Measurements from ENCODE around the gene SLC13A1.

Gene SLC13A1

GRCh38 chr7:123154231-123154860 lies 45.4 kb downstream of the SLC13A1 start:
- Histone ChIP-seq H3K14ac (ENCODE audit: low read length in 2 of 2) (no peak overlapping the region), H3K4me3 (ENCODE audit: insufficient read depth in 1 of 2, low read depth in 1 of 2, low read length in 2 of 2) (no peak overlapping the region), H3K9ac (ENCODE audit: low read length) (no peak overlapping the region), H3K36me3 (ENCODE audit: control insufficient read depth in 1 of 2, insufficient read depth in 2 of 2, low read depth in 1 of 2, low read length in 2 of 2) (no peaks in the 10 kb centered on the region), H2AFZ (ENCODE audit: low read depth, low read length) (no peak overlapping the region), H2BK15ac (ENCODE audit: low read depth, poor library complexity, severe bottlenecking) (no peak overlapping the region), H2BK5ac (ENCODE audit: low read depth, low read length, poor library complexity, severe bottlenecking) (no peak overlapping the region), H3K9me3 (ENCODE audit: control insufficient read depth, low read length) (no peaks in the 10 kb centered on the region), H3K23ac (ENCODE audit: low read length in 2 of 2) (no peak overlapping the region), H2BK12ac (ENCODE audit: low read length in 2 of 2) (no peak overlapping the region), H4K91ac (ENCODE audit: low read length) (no peak overlapping the region), H3K4ac (ENCODE audit: low read depth in 1 of 2, low read length in 2 of 2) (no peak overlapping the region), H3K27ac (ENCODE audit: low read length, poor library complexity, severe bottlenecking) (no peak overlapping the region), H3K27me3 (ENCODE audit: control insufficient read depth in 1 of 2, insufficient read depth in 1 of 2, low read length in 2 of 2) (no peaks in the 10 kb centered on the region), H3K18ac (ENCODE audit: low read depth in 1 of 2, low read length in 2 of 2) (no peak overlapping the region), H3K4me1 (ENCODE audit: control insufficient read depth, insufficient read depth, low read depth, low read length) (no peaks in the 10 kb centered on the region), H2BK120ac (ENCODE audit: low read depth, low read length) (no peak overlapping the region), H3K4me2 (ENCODE audit: low read length, poor library complexity, severe bottlenecking) (no peak overlapping the region), H3K79me1 (replicated peaks; ENCODE audit: low read length, poor library complexity, severe bottlenecking) (no peaks in the 10 kb centered on the region), H2AK5ac (ENCODE audit: low read length, severe bottlenecking) (no peak overlapping the region), H4K8ac (ENCODE audit: low read length) (no peak overlapping the region)
- peak; percentile 88 for DNase-seq
- WGBS: 23% methylated on average over 3 of the region's 3 CpGs

- Histone ChIP-seq H2BK120ac (ENCODE audit: low read depth, low read length) (no peak overlapping the region), H2AFZ (ENCODE audit: low read depth, low read length) (no peak overlapping the region), H3K23ac (ENCODE audit: low read length in 2 of 2) (no peak overlapping the region), H3K4me2 (ENCODE audit: low read length, poor library complexity, severe bottlenecking) (no peak overlapping the region), H3K4ac (ENCODE audit: low read depth in 1 of 2, low read length in 2 of 2) (no peak overlapping the region), H2BK5ac (ENCODE audit: low read depth, low read length, poor library complexity, severe bottlenecking) (no peak overlapping the region), H3K9me3 (ENCODE audit: control insufficient read depth, low read length) (no peaks in the 10 kb centered on the region), H2BK15ac (ENCODE audit: low read depth, poor library complexity, severe bottlenecking) (no peak overlapping the region), H3K36me3 (ENCODE audit: control insufficient read depth in 1 of 2, insufficient read depth in 2 of 2, low read depth in 1 of 2, low read length in 2 of 2) (no peaks in the 10 kb centered on the region), H3K14ac (ENCODE audit: low read length in 2 of 2) (no peak overlapping the region), H3K27me3 (ENCODE audit: control insufficient read depth in 1 of 2, insufficient read depth in 1 of 2, low read length in 2 of 2) (no peaks in the 10 kb centered on the region), H3K4me1 (ENCODE audit: control insufficient read depth, insufficient read depth, low read depth, low read length) (no peaks in the 10 kb centered on the region), H2BK12ac (ENCODE audit: low read length in 2 of 2) (no peak overlapping the region), H4K91ac (ENCODE audit: low read length) (no peak overlapping the region), H3K4me3 (ENCODE audit: insufficient read depth in 1 of 2, low read depth in 1 of 2, low read length in 2 of 2) (no peak overlapping the region), H3K27ac (ENCODE audit: low read length, poor library complexity, severe bottlenecking) (no peak overlapping the region), H3K9ac (ENCODE audit: low read length) (no peak overlapping the region), H4K8ac (ENCODE audit: low read length) (no peak overlapping the region), H3K79me1 (replicated peaks; ENCODE audit: low read length, poor library complexity, severe bottlenecking) (no peaks in the 10 kb centered on the region), H2AK5ac (ENCODE audit: low read length, severe bottlenecking) (no peak overlapping the region), H3K18ac (ENCODE audit: low read depth in 1 of 2, low read length in 2 of 2) (no peak overlapping the region)
- 66% methylated on average over 2 of the region's 3 CpGs for WGBS
- DNase-seq: peak; percentile 0
Measured at GRCh38 chr7:123151443-123151842, 48.3 kb downstream of the SLC13A1 start.

DNA sequence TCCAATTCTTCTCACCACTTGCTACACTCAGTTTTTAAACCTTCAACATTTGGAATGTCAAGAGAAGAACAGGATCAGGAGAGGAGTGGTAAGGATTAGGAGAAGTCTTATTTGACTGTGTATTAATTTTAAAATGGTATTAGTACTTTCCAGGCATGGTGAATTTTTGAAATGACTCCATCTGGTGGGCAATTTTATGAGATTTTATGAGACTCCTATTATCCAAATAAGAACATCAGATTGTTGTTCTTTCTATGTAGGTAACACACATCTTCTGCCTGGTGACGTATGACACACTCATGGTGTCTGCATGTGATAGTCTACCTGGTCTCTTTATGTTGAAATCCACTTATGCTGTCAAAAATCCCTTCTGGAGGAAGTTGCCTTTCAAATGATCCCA lies 51.0 kb downstream of the SLC13A1 start:
- Histone ChIP-seq H2BK5ac (ENCODE audit: low read depth, low read length, poor library complexity, severe bottlenecking) (no peak overlapping the region), H4K8ac (ENCODE audit: low read length) (no peak overlapping the region), H3K14ac (ENCODE audit: low read length in 2 of 2) (no peak overlapping the region), H3K9me3 (ENCODE audit: control insufficient read depth, low read length) (no peaks in the 10 kb centered on the region), H3K4ac (ENCODE audit: low read depth in 1 of 2, low read length in 2 of 2) (no peak overlapping the region), H3K18ac (ENCODE audit: low read depth in 1 of 2, low read length in 2 of 2) (no peak overlapping the region), H3K79me1 (replicated peaks; ENCODE audit: low read length, poor library complexity, severe bottlenecking) (no peaks in the 10 kb centered on the region), H2BK15ac (ENCODE audit: low read depth, poor library complexity, severe bottlenecking) (no peak overlapping the region), H2BK120ac (ENCODE audit: low read depth, low read length) (no peak overlapping the region), H3K27me3 (ENCODE audit: control insufficient read depth in 1 of 2, insufficient read depth in 1 of 2, low read length in 2 of 2) (no peaks in the 10 kb centered on the region), H3K4me3 (ENCODE audit: insufficient read depth in 1 of 2, low read depth in 1 of 2, low read length in 2 of 2) (no peak overlapping the region), H3K36me3 (ENCODE audit: control insufficient read depth in 1 of 2, insufficient read depth in 2 of 2, low read depth in 1 of 2, low read length in 2 of 2) (no peaks in the 10 kb centered on the region), H3K9ac (ENCODE audit: low read length) (no peak overlapping the region), H3K27ac (ENCODE audit: low read length, poor library complexity, severe bottlenecking) (no peak overlapping the region), H3K4me2 (ENCODE audit: low read length, poor library complexity, severe bottlenecking) (no peak overlapping the region), H2BK12ac (ENCODE audit: low read length in 2 of 2) (no peak overlapping the region), H2AFZ (ENCODE audit: low read depth, low read length) (no peak overlapping the region), H3K4me1 (ENCODE audit: control insufficient read depth, insufficient read depth, low read depth, low read length) (no peaks in the 10 kb centered on the region), H4K91ac (ENCODE audit: low read length) (no peak overlapping the region), H3K23ac (ENCODE audit: low read length in 2 of 2) (no peak overlapping the region), H2AK5ac (ENCODE audit: low read length, severe bottlenecking) (no peak overlapping the region)
- DNase-seq: no peak
- 83% methylated on average over 1 of the region's 1 CpG for WGBS

- Histone ChIP-seq H3K4me2 (ENCODE audit: low read length, poor library complexity, severe bottlenecking) (no peak overlapping the region), H4K91ac (ENCODE audit: low read length) (no peak overlapping the region), H3K14ac (ENCODE audit: low read length in 2 of 2) (no peak overlapping the region), H2BK5ac (ENCODE audit: low read depth, low read length, poor library complexity, severe bottlenecking) (no peak overlapping the region), H3K9ac (ENCODE audit: low read length) (no peak overlapping the region), H3K4me1 (ENCODE audit: control insufficient read depth, insufficient read depth, low read depth, low read length) (peaks cover 2% of the 10 kb centered on the region), H3K9me3 (ENCODE audit: control insufficient read depth, low read length) (peaks cover 4% of the 10 kb centered on the region), H2AK5ac (ENCODE audit: low read length, severe bottlenecking) (no peak overlapping the region), H3K79me1 (replicated peaks; ENCODE audit: low read length, poor library complexity, severe bottlenecking) (no peaks in the 10 kb centered on the region), H2AFZ (ENCODE audit: low read depth, low read length) (no peak overlapping the region), H3K27me3 (ENCODE audit: control insufficient read depth in 1 of 2, insufficient read depth in 1 of 2, low read length in 2 of 2) (no peaks in the 10 kb centered on the region), H2BK120ac (ENCODE audit: low read depth, low read length) (no peak overlapping the region), H3K18ac (ENCODE audit: low read depth in 1 of 2, low read length in 2 of 2) (no peak overlapping the region), H4K8ac (ENCODE audit: low read length) (no peak overlapping the region), H2BK12ac (ENCODE audit: low read length in 2 of 2) (no peak overlapping the region), H3K36me3 (ENCODE audit: control insufficient read depth in 1 of 2, insufficient read depth in 2 of 2, low read depth in 1 of 2, low read length in 2 of 2) (no peaks in the 10 kb centered on the region), H2BK15ac (ENCODE audit: low read depth, poor library complexity, severe bottlenecking) (no peak overlapping the region), H3K23ac (ENCODE audit: low read length in 2 of 2) (no peak overlapping the region), H3K27ac (ENCODE audit: low read length, poor library complexity, severe bottlenecking) (no peak overlapping the region), H3K4me3 (ENCODE audit: insufficient read depth in 1 of 2, low read depth in 1 of 2, low read length in 2 of 2) (no peak overlapping the region), H3K4ac (ENCODE audit: low read depth in 1 of 2, low read length in 2 of 2) (no peak overlapping the region)
- no peak for DNase-seq
- 91% methylated on average over 3 of the region's 3 CpGs for WGBS
Measured at GRCh38 chr7:123143252-123144006, 56.3 kb downstream of the SLC13A1 start.

Data from mesenchymal stem cell (in vitro differentiated cells and primary cell).